ENCODE results near the gene WDR31.
A peak's percentile ranks its signal among the peaks of the same experiment; 100 is the strongest.
"Not testable (repeated sequence)": the region's sequence is repeated elsewhere in the genome, so short reads cannot be mapped to it uniquely, and the experiment has no call there.

WDR31 gene

GRCh38 chr9:113376634-113377567, 36.8 kb upstream of the WDR31 start, which contains the start of gene HDHD3:
Gene HDHD3, minus strand, starts transcription at chr9:113376986. Its CDS starts 2,632 bp downstream, at chr9:113374354.
- Histone ChIP-seq H3K36me3 (ENCODE audit: insufficient read depth, low read length) (peaks cover 7% of the 10 kb centered on the region), H3K27me3 (ENCODE audit: control insufficient read depth, insufficient read depth, low read length) (no peaks in the 10 kb centered on the region), H3K9ac (ENCODE audit: low read depth, low read length) (peak within 1 kb of the TSS; percentile 82), H3K9me3 (replicated peaks; ENCODE audit: low read length) (no peaks in the 10 kb centered on the region), H3K4me3 (ENCODE audit: low read length) (peak within 1 kb of the TSS; percentile 97), H3K4me2 (ENCODE audit: low read length) (peak within 1 kb of the TSS; percentile 97), H3K4me1 (ENCODE audit: control insufficient read depth, insufficient read depth, low read length) (peaks cover 6% of the 10 kb centered on the region)

- Histone ChIP-seq H3K27me3 (ENCODE audit: control insufficient read depth, insufficient read depth, low read length) (no peaks in the 10 kb centered on the region), H3K4me1 (ENCODE audit: control insufficient read depth, insufficient read depth, low read length) (peaks cover 6% of the 10 kb centered on the region), H3K4me3 (ENCODE audit: low read length) (no peak overlapping the region), H3K9me3 (replicated peaks; ENCODE audit: low read length) (no peaks in the 10 kb centered on the region), H3K9ac (ENCODE audit: low read depth, low read length) (no peak overlapping the region), H3K36me3 (ENCODE audit: insufficient read depth, low read length) (peaks cover 7% of the 10 kb centered on the region), H3K4me2 (ENCODE audit: low read length) (no peak overlapping the region)
Measured at GRCh38 chr9:113375057-113376023, 35.3 kb upstream of the WDR31 start.

DNA sequence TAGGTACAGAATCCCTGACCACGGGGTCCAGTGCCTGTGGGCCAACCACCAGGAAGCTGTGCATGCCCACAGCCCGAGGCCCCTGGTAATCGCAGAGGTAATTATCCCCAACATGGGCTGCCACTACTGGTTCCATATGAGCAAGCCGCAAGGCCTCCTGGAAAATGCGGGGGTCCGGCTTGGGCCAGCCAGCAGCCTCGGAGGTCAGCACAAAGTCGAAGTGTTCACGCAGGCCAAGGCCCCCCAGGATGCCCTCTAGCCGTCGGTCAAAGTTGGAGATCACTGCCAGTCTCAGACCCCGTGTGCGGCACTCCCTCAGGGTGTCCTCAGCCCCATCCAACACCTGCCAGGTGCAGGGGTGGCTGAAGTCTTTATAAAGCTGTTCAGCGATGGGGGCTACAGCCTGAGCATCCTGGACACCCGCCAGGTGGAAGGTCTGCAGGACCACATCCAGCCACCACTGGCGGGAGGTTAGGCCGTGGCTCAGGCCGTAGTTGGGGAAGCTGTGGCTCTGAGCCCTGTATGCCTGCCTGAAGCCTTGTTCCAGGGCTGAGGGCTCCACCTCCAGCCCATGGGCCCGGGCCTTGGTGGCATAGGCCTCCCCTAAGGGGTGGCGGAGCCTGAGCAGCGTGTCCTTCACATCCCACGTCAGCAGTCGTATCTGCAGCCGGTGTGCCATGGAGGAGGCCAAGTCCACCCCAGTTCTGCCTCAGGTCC, 33.8 kb upstream of the WDR31 start:
- Histone ChIP-seq H3K4me1 (ENCODE audit: control insufficient read depth, insufficient read depth, low read length) (peaks cover 6% of the 10 kb centered on the region), H3K27me3 (ENCODE audit: control insufficient read depth, insufficient read depth, low read length) (peaks cover 3% of the 10 kb centered on the region), H3K9me3 (replicated peaks; ENCODE audit: low read length) (no peaks in the 10 kb centered on the region), H3K4me2 (ENCODE audit: low read length) (no peak overlapping the region), H3K36me3 (ENCODE audit: insufficient read depth, low read length) (peaks cover 7% of the 10 kb centered on the region), H3K9ac (ENCODE audit: low read depth, low read length) (no peak overlapping the region), H3K4me3 (ENCODE audit: low read length) (no peak overlapping the region)

- no peak overlapping the region for H3K4me3 ChIP-seq (ENCODE audit: low read length)
- H3K27me3 ChIP-seq (ENCODE audit: control insufficient read depth, insufficient read depth, low read length): peaks cover 3% of the 10 kb centered on the region
- no peak overlapping the region for H3K4me2 ChIP-seq (ENCODE audit: low read length)
- peaks cover 6% of the 10 kb centered on the region for H3K4me1 ChIP-seq (ENCODE audit: control insufficient read depth, insufficient read depth, low read length)
- H3K9me3 ChIP-seq (replicated peaks; ENCODE audit: low read length): no peaks in the 10 kb centered on the region
- no peak overlapping the region for H3K9ac ChIP-seq (ENCODE audit: low read depth, low read length)
- peaks cover 7% of the 10 kb centered on the region for H3K36me3 ChIP-seq (ENCODE audit: insufficient read depth, low read length)
Measured at GRCh38 chr9:113373256-113373655, 33.2 kb upstream of the WDR31 start.

- H3K9me3 ChIP-seq (replicated peaks; ENCODE audit: low read length): no peaks in the 10 kb centered on the region
- no peak overlapping the region for H3K4me3 ChIP-seq (ENCODE audit: low read length)
- H3K9ac ChIP-seq (ENCODE audit: low read depth, low read length): no peak overlapping the region
- peaks cover 3% of the 10 kb centered on the region for H3K27me3 ChIP-seq (ENCODE audit: control insufficient read depth, insufficient read depth, low read length)
- peaks cover 3% of the 10 kb centered on the region for H3K4me1 ChIP-seq (ENCODE audit: control insufficient read depth, insufficient read depth, low read length)
- no peak overlapping the region for H3K4me2 ChIP-seq (ENCODE audit: low read length)
- peaks cover 7% of the 10 kb centered on the region for H3K36me3 ChIP-seq (ENCODE audit: insufficient read depth, low read length)
Measured at GRCh38 chr9:113372059-113372458, 32.0 kb upstream of the WDR31 start.

- Histone ChIP-seq H3K36me3 (ENCODE audit: insufficient read depth, low read length) (peaks cover 7% of the 10 kb centered on the region), H3K27me3 (ENCODE audit: control insufficient read depth, insufficient read depth, low read length) (peaks cover 3% of the 10 kb centered on the region), H3K9me3 (replicated peaks; ENCODE audit: low read length) (no peaks in the 10 kb centered on the region), H3K4me1 (ENCODE audit: control insufficient read depth, insufficient read depth, low read length) (peaks cover 3% of the 10 kb centered on the region), H3K4me3 (ENCODE audit: low read length) (no peak overlapping the region), H3K9ac (ENCODE audit: low read depth, low read length) (no peak overlapping the region), H3K4me2 (ENCODE audit: low read length) (no peak overlapping the region)
Measured at GRCh38 chr9:113370806-113371325, 30.8 kb upstream of the WDR31 start.

GRCh38 chr9:113369855-113370140, 29.7 kb upstream of the WDR31 start:
- peaks cover 7% of the 10 kb centered on the region for H3K36me3 ChIP-seq (ENCODE audit: insufficient read depth, low read length)
- no peaks in the 10 kb centered on the region for H3K9me3 ChIP-seq (replicated peaks; ENCODE audit: low read length)
- H3K4me2 ChIP-seq (ENCODE audit: low read length): no peak overlapping the region
- H3K9ac ChIP-seq (ENCODE audit: low read depth, low read length): no peak overlapping the region
- peaks cover 3% of the 10 kb centered on the region for H3K27me3 ChIP-seq (ENCODE audit: control insufficient read depth, insufficient read depth, low read length)
- H3K4me3 ChIP-seq (ENCODE audit: low read length): no peak overlapping the region
- no peaks in the 10 kb centered on the region for H3K4me1 ChIP-seq (ENCODE audit: control insufficient read depth, insufficient read depth, low read length)

- peaks cover 7% of the 10 kb centered on the region for H3K36me3 ChIP-seq (ENCODE audit: insufficient read depth, low read length)
- H3K4me1 ChIP-seq (ENCODE audit: control insufficient read depth, insufficient read depth, low read length): no peaks in the 10 kb centered on the region
- H3K9me3 ChIP-seq (replicated peaks; ENCODE audit: low read length): no peaks in the 10 kb centered on the region
- H3K4me3 ChIP-seq (ENCODE audit: low read length): no peak overlapping the region
- H3K4me2 ChIP-seq (ENCODE audit: low read length): no peak overlapping the region
- peaks cover 3% of the 10 kb centered on the region for H3K27me3 ChIP-seq (ENCODE audit: control insufficient read depth, insufficient read depth, low read length)
- H3K9ac ChIP-seq (ENCODE audit: low read depth, low read length): no peak overlapping the region
Measured at GRCh38 chr9:113368982-113369854, 29.1 kb upstream of the WDR31 start.

DNA sequence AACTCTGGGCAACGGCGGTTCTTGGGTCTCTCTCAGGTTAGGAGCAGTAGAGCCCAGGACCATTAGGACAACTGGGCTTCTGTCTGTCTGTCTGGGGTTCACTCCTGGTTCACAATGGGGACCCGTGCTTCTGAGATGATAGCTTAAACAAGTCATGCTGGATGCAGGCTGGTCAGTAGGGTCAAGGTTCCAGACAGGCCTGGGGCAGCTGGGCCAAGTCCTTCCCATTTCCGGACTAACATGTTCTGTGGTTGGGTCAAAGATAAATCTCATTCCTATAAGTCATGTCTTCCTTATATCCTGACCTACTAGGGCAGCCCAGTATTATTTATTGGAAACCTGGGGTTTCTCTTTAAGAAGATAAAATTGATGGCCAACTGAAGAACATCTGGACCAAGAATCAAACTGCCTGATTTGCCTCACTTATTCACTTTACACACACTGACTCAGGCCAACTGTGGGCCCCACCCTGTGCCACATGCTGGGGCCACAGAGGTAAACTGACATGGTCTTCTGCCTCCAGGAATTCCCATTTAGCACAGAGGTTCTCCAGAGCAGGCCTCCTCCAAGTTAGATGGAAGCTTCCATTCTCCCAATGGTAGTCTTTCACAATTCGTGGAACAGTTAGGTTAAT, 28.4 kb upstream of the WDR31 start:
- Histone ChIP-seq H3K4me3 (ENCODE audit: low read length) (no peak overlapping the region), H3K27me3 (ENCODE audit: control insufficient read depth, insufficient read depth, low read length) (peaks cover 3% of the 10 kb centered on the region), H3K9me3 (replicated peaks; ENCODE audit: low read length) (no peaks in the 10 kb centered on the region), H3K9ac (ENCODE audit: low read depth, low read length) (no peak overlapping the region), H3K4me2 (ENCODE audit: low read length) (no peak overlapping the region), H3K4me1 (ENCODE audit: control insufficient read depth, insufficient read depth, low read length) (no peaks in the 10 kb centered on the region), H3K36me3 (ENCODE audit: insufficient read depth, low read length) (peaks cover under 1% of the 10 kb centered on the region)

GRCh38 chr9:113365652-113366051, 25.6 kb upstream of the WDR31 start:
- H3K36me3 ChIP-seq (ENCODE audit: insufficient read depth, low read length); H3K4me2 ChIP-seq (ENCODE audit: low read length); H3K9me3 ChIP-seq (replicated peaks; ENCODE audit: low read length); H3K27me3 ChIP-seq (ENCODE audit: control insufficient read depth, insufficient read depth, low read length); H3K4me3 ChIP-seq (ENCODE audit: low read length); H3K9ac ChIP-seq (ENCODE audit: low read depth, low read length): not testable (repeated sequence)
- peaks cover 16% of the 10 kb centered on the region for H3K4me1 ChIP-seq (ENCODE audit: control insufficient read depth, insufficient read depth, low read length)
